HPDE6-E6E7 (cell line): Measurements from ENCODE around the gene ELAVL4.

Experiments
- DNase-seq: peaks from one replicate; pipeline ENCODE4 v3.0.0; 2011; ENCODE audit warnings: missing footprints; ENCODE audit errors: extremely low spot score

Gene ELAVL4

GRCh38 chr1:50252196-50252595 lies 143.5 kb downstream of the ELAVL4 start:
- no peak for DNase-seq
